GM13976 (cell line): Measurements from ENCODE around the gene GRID1.

Experiments
- DNase-seq: peaks from one replicate; pipeline ENCODE4 v3.0.0; 2012; ENCODE audit warnings: low spot score
- in situ Hi-C: fragments of 300-500 bp; cut with MboI; formaldehyde crosslinking; loops from one replicate; pipeline ENCODE4 v1.12.0; 2022; ENCODE audit warnings: low sequenced_read_pairs, mixed read lengths, inconsistent platforms; ENCODE audit not compliant: unreplicated experiment
- TF ChIP-seq, protein P1 (sequence below): IDR thresholded peaks from 2 replicates; pipeline ENCODE4 v1.5.1; 2012; ENCODE audit warnings: borderline replicate concordance, mild to moderate bottlenecking; ENCODE audit not compliant: insufficient read depth; ENCODE audit errors: extremely low read depth, missing control alignments, control extremely low read depth

Gene GRID1

DNA sequence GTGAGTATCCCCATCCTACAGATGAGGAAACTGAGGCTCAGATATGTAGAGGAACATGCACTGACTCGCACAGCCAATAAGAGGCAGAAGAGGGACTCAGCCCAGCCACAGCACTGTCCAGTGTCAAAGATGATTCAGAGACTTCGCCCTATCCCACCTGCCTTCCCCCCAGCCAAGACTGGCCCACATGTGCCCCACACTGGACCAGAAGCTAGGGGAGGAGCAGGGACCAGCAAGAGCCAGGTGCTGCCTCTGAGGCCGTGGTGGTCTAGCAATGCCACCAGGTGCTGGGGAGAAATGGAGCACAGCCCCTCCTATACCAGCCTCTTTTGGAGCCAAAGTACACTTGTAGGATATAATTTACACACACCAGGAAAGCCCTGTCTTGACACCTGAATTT, 22.3 kb downstream of the GRID1 start:
- in situ Hi-C loops: no loop called here
- TF ChIP-seq, protein P1, sequence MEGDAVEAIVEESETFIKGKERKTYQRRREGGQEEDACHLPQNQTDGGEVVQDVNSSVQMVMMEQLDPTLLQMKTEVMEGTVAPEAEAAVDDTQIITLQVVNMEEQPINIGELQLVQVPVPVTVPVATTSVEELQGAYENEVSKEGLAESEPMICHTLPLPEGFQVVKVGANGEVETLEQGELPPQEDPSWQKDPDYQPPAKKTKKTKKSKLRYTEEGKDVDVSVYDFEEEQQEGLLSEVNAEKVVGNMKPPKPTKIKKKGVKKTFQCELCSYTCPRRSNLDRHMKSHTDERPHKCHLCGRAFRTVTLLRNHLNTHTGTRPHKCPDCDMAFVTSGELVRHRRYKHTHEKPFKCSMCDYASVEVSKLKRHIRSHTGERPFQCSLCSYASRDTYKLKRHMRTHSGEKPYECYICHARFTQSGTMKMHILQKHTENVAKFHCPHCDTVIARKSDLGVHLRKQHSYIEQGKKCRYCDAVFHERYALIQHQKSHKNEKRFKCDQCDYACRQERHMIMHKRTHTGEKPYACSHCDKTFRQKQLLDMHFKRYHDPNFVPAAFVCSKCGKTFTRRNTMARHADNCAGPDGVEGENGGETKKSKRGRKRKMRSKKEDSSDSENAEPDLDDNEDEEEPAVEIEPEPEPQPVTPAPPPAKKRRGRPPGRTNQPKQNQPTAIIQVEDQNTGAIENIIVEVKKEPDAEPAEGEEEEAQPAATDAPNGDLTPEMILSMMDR: no peak
- DNase-seq: no peak

DNA sequence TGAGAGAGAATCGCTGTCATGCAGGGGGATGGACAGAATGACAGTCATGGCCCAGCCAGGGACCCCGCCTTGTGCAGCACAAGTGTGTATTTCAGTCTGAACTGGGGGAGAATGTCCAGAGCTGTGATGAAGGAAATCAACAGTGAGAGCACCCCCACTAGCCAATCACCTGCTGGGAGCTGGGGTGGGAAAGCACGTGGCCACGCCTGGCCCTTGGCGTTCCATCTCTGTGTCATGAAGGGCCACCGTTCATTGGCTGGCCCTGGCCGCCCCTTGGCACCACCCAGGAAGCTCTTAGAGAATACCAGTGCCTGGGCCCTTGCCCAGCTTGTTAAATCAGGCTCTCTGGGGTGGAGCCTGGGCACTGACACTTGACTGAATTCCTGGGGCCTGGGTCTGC, 22.8 kb downstream of the GRID1 start:
- TF ChIP-seq, protein P1: no peak
- in situ Hi-C loops: no loop called here
- no peak for DNase-seq

- no peak for DNase-seq
- TF ChIP-seq, protein P1: no peak
- in situ Hi-C loops: no loop called here
Observed at GRCh38 chr10:86342111-86342863, 24.3 kb downstream of the GRID1 start.

GRCh38 chr10:86341361-86341811, 25.2 kb downstream of the GRID1 start:
- DNase-seq: no peak
- in situ Hi-C loops: no loop called here
- TF ChIP-seq, protein P1: no peak

DNA sequence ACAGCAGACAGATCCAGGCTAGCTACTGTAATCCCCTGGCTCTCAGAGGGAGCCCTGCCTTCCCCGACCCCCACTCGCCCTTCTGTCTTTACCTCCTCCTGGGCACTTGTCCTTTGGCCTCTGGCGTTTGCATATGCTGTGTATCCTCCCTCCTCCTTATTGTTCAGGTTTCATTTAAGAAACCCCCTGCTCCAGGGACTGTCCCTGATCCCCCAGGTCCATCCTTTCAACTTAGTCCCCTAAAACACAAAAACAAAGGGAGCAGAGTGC, 25.7 kb downstream of the GRID1 start:
- TF ChIP-seq, protein P1: no peak
- in situ Hi-C loops: no loop called here
- DNase-seq: no peak

DNA sequence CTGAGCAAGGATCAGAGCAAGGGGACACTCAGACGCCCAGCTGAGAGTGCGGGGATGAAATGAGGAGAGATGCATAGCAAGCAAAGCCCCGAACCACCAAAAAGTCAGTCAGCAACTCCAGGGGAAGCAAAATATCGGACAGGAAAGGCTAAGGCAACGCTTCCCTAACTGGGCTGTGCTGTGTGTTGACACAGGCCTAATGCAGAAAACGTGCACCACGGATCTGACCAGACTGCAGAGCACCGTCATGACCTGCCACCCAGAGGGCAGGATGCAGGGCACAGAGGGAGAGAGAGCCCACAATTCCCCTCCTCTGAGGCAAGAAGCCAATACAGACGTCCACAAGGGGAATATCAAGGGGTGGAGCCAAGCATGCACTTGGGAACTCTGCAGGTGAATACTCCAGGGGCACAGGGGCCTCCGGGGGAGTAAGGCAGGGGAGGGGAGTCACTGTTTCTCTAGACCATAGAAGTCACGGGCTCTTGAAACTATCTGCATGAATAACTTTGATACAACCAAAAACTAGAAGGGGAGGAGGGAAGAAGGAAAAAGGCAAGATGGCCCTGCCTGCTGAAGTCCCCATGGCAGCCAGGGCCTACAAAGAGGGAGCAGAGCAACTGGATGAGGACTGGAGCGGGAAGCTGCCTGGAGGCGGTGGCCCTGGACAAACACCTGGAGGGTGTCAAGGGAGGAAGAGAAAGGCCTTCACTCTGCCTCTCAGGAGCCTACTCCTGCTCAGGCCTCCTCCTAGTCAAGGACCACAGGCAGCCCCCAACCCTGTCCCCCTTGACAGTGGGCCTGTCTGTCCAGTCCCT, 26.2 kb downstream of the GRID1 start:
- no peak for DNase-seq
- in situ Hi-C loops: no loop called here
- TF ChIP-seq, protein P1: no peak
